Mesodermal cell (in vitro differentiated cells): ENCODE data around the gene MAGI3.
"Not testable (repeated sequence)": the region's sequence is repeated elsewhere in the genome, so short reads cannot be mapped to it uniquely, and the experiment has no call there.

Experiments used
- H3K27ac ChIP-seq: 2 replicates; pipeline ENCODE4 v1.7.0; 2013; ENCODE audit warnings: mild to moderate bottlenecking, low read depth, low read length, moderate library complexity; ENCODE audit not compliant: severe bottlenecking
- H3K36me3 ChIP-seq: 2 replicates; pipeline ENCODE4 v1.7.1; 2013; ENCODE audit warnings: mild to moderate bottlenecking, low read length, moderate library complexity; ENCODE audit not compliant: control insufficient read depth, insufficient read depth
- H3K4me1 ChIP-seq: one replicate; pipeline ENCODE4 v1.7.1; 2013; ENCODE audit warnings: mild to moderate bottlenecking, low read length; ENCODE audit not compliant: insufficient read depth, control insufficient read depth, poor library complexity, severe bottlenecking
- H3K4me3 ChIP-seq: 2 replicates; pipeline ENCODE4 v1.7.0; 2013; ENCODE audit warnings: low read length, control low read depth, mild to moderate bottlenecking; ENCODE audit not compliant: insufficient read depth, poor library complexity, severe bottlenecking; ENCODE audit errors: extremely low read depth
- H3K9me3 ChIP-seq: 2 replicates; pipeline ENCODE4 v1.7.1; 2013; ENCODE audit warnings: mild to moderate bottlenecking, low read length, moderate library complexity; ENCODE audit not compliant: control insufficient read depth
- WGBS, 2 experiments: methylation state at CpG; one replicate each; pipeline ENCODE4 v1.1.5; 2013; ENCODE audit warnings: missing lambda C conversion rate in 2 of 2; ENCODE audit not compliant: insufficient coverage in 2 of 2; 5-methylcytosine and 5-hydroxymethylcytosine counted together

The MAGI3 gene

GRCh38 chr1:113444857-113445256 is 54.5 kb downstream of the MAGI3 start:
- Histone ChIP-seq H3K4me3 (no peak overlapping the region), H3K36me3 (no peaks in the 10 kb centered on the region), H3K4me1 (no peaks in the 10 kb centered on the region), H3K27ac (no peak overlapping the region), H3K9me3 (peaks cover 15% of the 10 kb centered on the region)

- H3K27ac ChIP-seq, result no peak overlapping the region
- peaks cover under 1% of the 10 kb centered on the region for H3K4me1 ChIP-seq
- no peak overlapping the region for H3K4me3 ChIP-seq
- H3K9me3 ChIP-seq, result no peaks in the 10 kb centered on the region
- WGBS, 2 experiments, result no CpG with 5 or more reads among the region's 1 CpG
- no peaks in the 10 kb centered on the region for H3K36me3 ChIP-seq
These were observed 61.4 kb downstream of the MAGI3 start for GRCh38 chr1:113451710-113452109.

GRCh38 chr1:113452921-113453770 is 62.8 kb downstream of the MAGI3 start:
- Histone ChIP-seq H3K9me3 (no peaks in the 10 kb centered on the region), H3K4me3 (no peak overlapping the region), H3K36me3 (no peaks in the 10 kb centered on the region), H3K4me1 (peaks cover 9% of the 10 kb centered on the region), H3K27ac (no peak overlapping the region)
- no CpG with 5 or more reads among the region's 2 CpGs for WGBS, 2 experiments

GRCh38 chr1:113453771-113454083 is 63.4 kb downstream of the MAGI3 start:
- WGBS, 2 experiments, result no CpG with 5 or more reads among the region's 1 CpG
- Histone ChIP-seq H3K4me3 (no peak overlapping the region), H3K36me3 (no peaks in the 10 kb centered on the region), H3K27ac (no peak overlapping the region), H3K9me3 (no peaks in the 10 kb centered on the region), H3K4me1 (peaks cover 9% of the 10 kb centered on the region)

- H3K9me3 ChIP-seq, result no peaks in the 10 kb centered on the region
- no peaks in the 10 kb centered on the region for H3K36me3 ChIP-seq
- peaks cover 9% of the 10 kb centered on the region for H3K4me1 ChIP-seq
- WGBS, 2 experiments, result no CpG with 5 or more reads among the region's 1 CpG
- no peak overlapping the region for H3K4me3 ChIP-seq
- no peak overlapping the region for H3K27ac ChIP-seq
These were observed 65.1 kb downstream of the MAGI3 start for GRCh38 chr1:113455374-113455773.

GRCh38 chr1:113456967-113457366 is 66.7 kb downstream of the MAGI3 start:
- Histone ChIP-seq H3K27ac (peak overlapping the region; percentile 58), H3K36me3 (no peaks in the 10 kb centered on the region), H3K9me3 (no peaks in the 10 kb centered on the region), H3K4me3 (no peak overlapping the region), H3K4me1 (peaks cover 9% of the 10 kb centered on the region)
- 80% methylated on average over 1 of the region's 2 CpGs; no CpG with 5 or more reads in 1 of the 2 experiments for WGBS, 2 experiments

GRCh38 chr1:113459279-113459678 is 69.0 kb downstream of the MAGI3 start:
- Histone ChIP-seq H3K27ac (no peak overlapping the region), H3K9me3 (no peaks in the 10 kb centered on the region), H3K4me3 (no peak overlapping the region), H3K36me3 (no peaks in the 10 kb centered on the region), H3K4me1 (peaks cover 9% of the 10 kb centered on the region)

- H3K4me1 ChIP-seq, result no peaks in the 10 kb centered on the region
- no peaks in the 10 kb centered on the region for H3K36me3 ChIP-seq
- H3K4me3 ChIP-seq, result no peak overlapping the region
- H3K9me3 ChIP-seq, result peaks cover 11% of the 10 kb centered on the region
- no peak overlapping the region for H3K27ac ChIP-seq
These were observed 77.7 kb downstream of the MAGI3 start for GRCh38 chr1:113467991-113468390.

- H3K9me3 ChIP-seq, result peaks cover 16% of the 10 kb centered on the region
- WGBS, 2 experiments, result 88 to 98% methylated on average over 8 to 10 of the region's 10 CpGs
- H3K27ac ChIP-seq, H3K4me3 ChIP-seq, H3K36me3 ChIP-seq, H3K4me1 ChIP-seq: not testable (repeated sequence)
These were observed 88.3 kb downstream of the MAGI3 start for GRCh38 chr1:113478427-113479195.

GRCh38 chr1:113479713-113480676 is 89.7 kb downstream of the MAGI3 start:
- Histone ChIP-seq H3K36me3 (no peaks in the 10 kb centered on the region), H3K27ac (no peak overlapping the region), H3K9me3 (peaks cover 16% of the 10 kb centered on the region), H3K4me1 (no peaks in the 10 kb centered on the region), H3K4me3 (no peak overlapping the region)
- WGBS, 2 experiments, result 90 to 100% methylated on average over 2 to 4 of the region's 5 CpGs
